GM23338 (cell line): ENCODE data around the gene CELF4. TPM values are rescaled to one million over a fixed set of nuclear protein-coding genes. Genes with fewer than 3 reads are reported as not detected.

Experiments used
- ATAC-seq: fragments of 200-7000 bp; cut with Tn5 transposase; 3 replicates; pipeline ENCODE4 v1.9.1; 2020
- DNase-seq: peaks from one replicate; pipeline ENCODE4 v3.0.0-alpha.2; 2015; ENCODE audit warnings: low spot score
- H2AFZ ChIP-seq: fragments of 200-600 bp; sonication (generic); 2 replicates; pipeline ENCODE4 v1.8.0; 2016; ENCODE audit warnings: antibody characterized with exemption, mild to moderate bottlenecking, moderate library complexity
- H3F3A ChIP-seq: fragments of 200-600 bp; sonication (generic); replicated peaks from 2 replicates; pipeline ENCODE4 v1.8.0; 2017; ENCODE audit warnings: antibody characterized with exemption, mixed run types, low read depth
- H3K27ac ChIP-seq: fragments of 200-600 bp; sonication (generic); 2 replicates; pipeline ENCODE4 v1.6.1; 2016; ENCODE audit warnings: low read depth
- H3K27me3 ChIP-seq: fragments of 200-600 bp; sonication (generic); 2 replicates; pipeline ENCODE4 v1.8.0; 2016; ENCODE audit warnings: mild to moderate bottlenecking, mixed run types, moderate library complexity; ENCODE audit not compliant: insufficient read depth
- H3K36me3 ChIP-seq: fragments of 200-600 bp; sonication (generic); 2 replicates; pipeline ENCODE4 v1.8.0; 2016; ENCODE audit warnings: mild to moderate bottlenecking; ENCODE audit not compliant: insufficient read depth
- H3K4me1 ChIP-seq: fragments of 200-600 bp; sonication (generic); 2 replicates; pipeline ENCODE4 v1.8.0; 2016; ENCODE audit warnings: mild to moderate bottlenecking, moderate library complexity; ENCODE audit not compliant: insufficient read depth
- H3K4me2 ChIP-seq: fragments of 200-600 bp; sonication (generic); 2 replicates; pipeline ENCODE4 v1.7.1; 2017; ENCODE audit warnings: mixed run types
- H3K4me3 ChIP-seq: fragments of 200-600 bp; sonication (generic); 2 replicates; pipeline ENCODE4 v1.6.1; 2016; ENCODE audit warnings: mixed run types
- H3K79me2 ChIP-seq: fragments of 200-600 bp; sonication (generic); replicated peaks from 2 replicates; pipeline ENCODE4 v1.8.0; 2017; ENCODE audit warnings: mild to moderate bottlenecking; ENCODE audit not compliant: insufficient read depth
- H3K9me2 ChIP-seq: fragments of 200-600 bp; sonication (generic); 2 replicates; pipeline ENCODE4 v1.8.0; 2017; ENCODE audit not compliant: insufficient read depth
- H4K20me1 ChIP-seq: fragments of 200-600 bp; sonication (generic); replicated peaks from 2 replicates; pipeline ENCODE4 v1.8.0; 2017; ENCODE audit warnings: mild to moderate bottlenecking; ENCODE audit not compliant: insufficient read depth
- H3K27ac Mint-ChIP-seq: 2 replicates; pipeline ENCODE4 v1.8.0; 2020; ENCODE audit warnings: inconsistent platforms, mild to moderate bottlenecking, moderate library complexity, mixed read lengths
- H3K27me3 Mint-ChIP-seq: 3 replicates; pipeline ENCODE4 v1.8.0; 2022; ENCODE audit warnings: low read depth, mild to moderate bottlenecking, moderate library complexity, mixed read lengths, inconsistent platforms; ENCODE audit not compliant: insufficient read depth, poor library complexity
- H3K36me3 Mint-ChIP-seq: 3 replicates; pipeline ENCODE4 v1.8.0; 2021; ENCODE audit warnings: low read depth, mild to moderate bottlenecking, inconsistent platforms, moderate library complexity, mixed read lengths
- H3K4me1 Mint-ChIP-seq: 3 replicates; pipeline ENCODE4 v1.8.0; 2020; ENCODE audit warnings: mild to moderate bottlenecking, inconsistent platforms, mixed read lengths
- H3K4me3 Mint-ChIP-seq: 3 replicates; pipeline ENCODE4 v1.8.0; 2021; ENCODE audit warnings: moderate library complexity, mild to moderate bottlenecking, inconsistent platforms, mixed read lengths
- H3K9me3 Mint-ChIP-seq: 3 replicates; pipeline ENCODE4 v1.8.0; 2020; ENCODE audit warnings: moderate library complexity, mild to moderate bottlenecking, inconsistent platforms, mixed read lengths
- CREB1 ChIP-seq: fragments of 250-450 bp; sonication (Bioruptor Pico); IDR thresholded peaks from 2 replicates; pipeline ENCODE4 v1.5.0; 2020; ENCODE audit warnings: low read depth, mild to moderate bottlenecking, moderate library complexity
- ETS1 ChIP-seq: IDR thresholded peaks from 2 replicates; pipeline ENCODE4 v1.6.1; 2016; ENCODE audit warnings: antibody characterized with exemption
- EZH2 ChIP-seq: fragments of 200-600 bp; sonication (generic); IDR thresholded peaks from one replicate; pipeline ENCODE4 v1.8.0; 2017; ENCODE audit warnings: antibody characterized with exemption, mild to moderate bottlenecking, low read depth; ENCODE audit not compliant: unreplicated experiment
- JUNB ChIP-seq: IDR thresholded peaks from one replicate; pipeline ENCODE4 v1.6.1; 2016; ENCODE audit warnings: antibody characterized with exemption; ENCODE audit not compliant: unreplicated experiment
- POLR2AphosphoS5 ChIP-seq: IDR thresholded peaks from 2 replicates; pipeline ENCODE4 v1.6.1; 2016; ENCODE audit warnings: antibody characterized with exemption, low read depth
- ZNF114 ChIP-seq: fragments of 250-450 bp; sonication (Bioruptor Pico); IDR thresholded peaks from 2 replicates; pipeline ENCODE4 v1.5.0; 2020; ENCODE audit warnings: mild to moderate bottlenecking, moderate library complexity
- ZNF331 ChIP-seq: fragments of 250-450 bp; sonication (Bioruptor Pico); IDR thresholded peaks from 2 replicates; pipeline ENCODE4 v1.5.0; 2020; ENCODE audit warnings: low read depth, mild to moderate bottlenecking, moderate library complexity
- ZNF462 ChIP-seq: fragments of 250-450 bp; sonication (Bioruptor Pico); IDR thresholded peaks from 2 replicates; pipeline ENCODE4 v1.5.0; 2020; ENCODE audit warnings: mild to moderate bottlenecking, moderate library complexity
- polyA plus RNA-seq: library from polyadenylated mRNA; unstranded; fragments of >200 nt; fragmentation: Nextera tagmentation; extraction: Ambion mirVana; gene quantifications from 2 replicates; pipeline ENCODE4 v1.2.1, GENCODE V29; 2016
- total RNA-seq: library from RNA; depleted of rRNA; stranded (reverse); fragments of >200 nt; shearing (Covaris generic); gene quantifications from 2 replicates; pipeline ENCODE4 v1.2.3, GENCODE V29; 2014

The CELF4 gene
- total and polyA plus RNA-seq, 2 experiments from 2014 or later = 2.6 to 6.7 TPM

- TF ChIP-seq ZNF462 (CRISPR knock-in tag) (no peak), EZH2 (no peak), CREB1 (CRISPR knock-in tag) (no peak)
Measured at GRCh38 chr18:37514953-37515352, 50.6 kb downstream of the CELF4 start (continued).

- H3K36me3 ChIP-seq = no peaks in the 10 kb centered on the region
- peaks cover 5% of the 10 kb centered on the region; the same call in 2 of the 3 replicates for H3K36me3 Mint-ChIP-seq
- no peak for TF ChIP-seq JUNB
- no peak for TF ChIP-seq POLR2AphosphoS5
- no peak for TF ChIP-seq ZNF331
- TF ChIP-seq ETS1 = no peak
- TF ChIP-seq ZNF114 (CRISPR knock-in tag) = no peak
- ATAC-seq (no peak), DNase-seq (no peak)
- no peaks in the 10 kb centered on the region for H3K4me1 ChIP-seq
- no peaks in the 10 kb centered on the region for H3K27me3 ChIP-seq
- H3K27ac Mint-ChIP-seq = no peak overlapping the region
- H3F3A ChIP-seq = no peaks in the 10 kb centered on the region
- no peak overlapping the region for H3K4me3 ChIP-seq
- no peaks in the 10 kb centered on the region for H4K20me1 ChIP-seq
- no peak overlapping the region for H2AFZ ChIP-seq
- peaks cover 5% of the 10 kb centered on the region; the same call in 1 of the 2 replicates for H3K9me2 ChIP-seq
- H3K4me2 ChIP-seq = no peak overlapping the region
- peaks cover 11% of the 10 kb centered on the region for H3K27me3 Mint-ChIP-seq
- H3K79me2 ChIP-seq = no peaks in the 10 kb centered on the region
- peaks cover 22% of the 10 kb centered on the region for H3K9me3 Mint-ChIP-seq
- H3K4me1 Mint-ChIP-seq = peaks cover 5% of the 10 kb centered on the region
- no peak overlapping the region for H3K27ac ChIP-seq
- H3K4me3 Mint-ChIP-seq = no peak overlapping the region
Measured at GRCh38 chr18:37512400-37512799, 53.2 kb downstream of the CELF4 start.
